Measurements from ENCODE around the gene SELENOV.
A peak's percentile ranks its signal among the peaks of the same experiment; 100 is the strongest.
"Not testable (repeated sequence)": the region's sequence is repeated elsewhere in the genome, so short reads cannot be mapped to it uniquely, and the experiment has no call there.

The SELENOV gene

GRCh38 chr19:39473443-39473960 lies 41.4 kb upstream of the SELENOV start:
- Histone ChIP-seq H3K9me3 (ENCODE audit: insufficient read depth, low read length) (no peaks in the 10 kb centered on the region), H3K36me3 (replicated peaks; ENCODE audit: low read depth, low read length) (peaks cover 70% of the 10 kb centered on the region), H3K79me2 (ENCODE audit: low read length) (0 out of 2 replicates have a peak, but pooled peaks cover 5% of the 10 kb centered on the region), H2AFZ (ENCODE audit: low read depth, low read length) (no peak overlapping the region), H3K4me2 (ENCODE audit: low read length) (no peak overlapping the region), H4K20me1 (ENCODE audit: insufficient read depth, low read length) (no peaks in the 10 kb centered on the region), H3K4me3 (ENCODE audit: low read length) (no peak overlapping the region), H3K9ac (ENCODE audit: low read length) (no peak overlapping the region), H3K27me3 (ENCODE audit: low read depth, low read length) (no peaks in the 10 kb centered on the region), H3K27ac (ENCODE audit: low read length) (no peak overlapping the region), H3K4me1 (ENCODE audit: low read length) (no peaks in the 10 kb centered on the region)
- TF ChIP-seq CTCF (IDR thresholded peaks at IDR 0.05; ENCODE audit: low read depth, low read length) (no peak), EZH2phosphoT487 (IDR thresholded peaks at IDR 0.05; ENCODE audit: low read depth) (no peak)

GRCh38 chr19:39474139-39474620 lies 40.8 kb upstream of the SELENOV start:
- peak; percentile 88 for TF ChIP-seq CTCF (IDR thresholded peaks at IDR 0.05; ENCODE audit: low read depth, low read length)
- no peak for TF ChIP-seq EZH2phosphoT487 (IDR thresholded peaks at IDR 0.05; ENCODE audit: low read depth)
- no peak overlapping the region for H2AFZ ChIP-seq (ENCODE audit: low read depth, low read length)
- H3K4me2 ChIP-seq (ENCODE audit: low read length): no peak overlapping the region
- no peak overlapping the region for H3K4me3 ChIP-seq (ENCODE audit: low read length)
- H3K79me2 ChIP-seq (ENCODE audit: low read length): 0 out of 2 replicates have a peak, but pooled peaks cover 5% of the 10 kb centered on the region
- H3K4me1 ChIP-seq (ENCODE audit: low read length): peaks cover under 1% of the 10 kb centered on the region; the same call in 1 of the 2 replicates
- peaks cover 64% of the 10 kb centered on the region for H3K36me3 ChIP-seq (replicated peaks; ENCODE audit: low read depth, low read length)
- no peaks in the 10 kb centered on the region for H3K27me3 ChIP-seq (ENCODE audit: low read depth, low read length)
- H3K9ac ChIP-seq (ENCODE audit: low read length): no peak overlapping the region
- no peaks in the 10 kb centered on the region for H4K20me1 ChIP-seq (ENCODE audit: insufficient read depth, low read length)
- H3K9me3 ChIP-seq (ENCODE audit: insufficient read depth, low read length): no peaks in the 10 kb centered on the region
- no peak overlapping the region for H3K27ac ChIP-seq (ENCODE audit: low read length)

GRCh38 chr19:39475748-39476147 lies 39.2 kb upstream of the SELENOV start:
- no peaks in the 10 kb centered on the region for H3K27me3 ChIP-seq (ENCODE audit: low read depth, low read length)
- H3K4me3 ChIP-seq (ENCODE audit: low read length): no peak overlapping the region
- no peaks in the 10 kb centered on the region for H4K20me1 ChIP-seq (ENCODE audit: insufficient read depth, low read length)
- no peak overlapping the region for H3K9ac ChIP-seq (ENCODE audit: low read length)
- H3K27ac ChIP-seq (ENCODE audit: low read length): no peak overlapping the region
- peaks cover 48% of the 10 kb centered on the region for H3K36me3 ChIP-seq (replicated peaks; ENCODE audit: low read depth, low read length)
- H3K4me2 ChIP-seq (ENCODE audit: low read length): no peak overlapping the region
- H3K79me2 ChIP-seq (ENCODE audit: low read length): peaks cover 6% of the 10 kb centered on the region
- H3K4me1 ChIP-seq (ENCODE audit: low read length): peaks cover 12% of the 10 kb centered on the region; the same call in 1 of the 2 replicates
- TF ChIP-seq EZH2phosphoT487 (IDR thresholded peaks at IDR 0.05; ENCODE audit: low read depth) (no peak), CTCF (IDR thresholded peaks at IDR 0.05; ENCODE audit: low read depth, low read length) (no peak)
- H3K9me3 ChIP-seq (ENCODE audit: insufficient read depth, low read length): no peaks in the 10 kb centered on the region
- H2AFZ ChIP-seq (ENCODE audit: low read depth, low read length): no peak overlapping the region

GRCh38 chr19:39479319-39479801 lies 35.6 kb upstream of the SELENOV start:
- not testable (repeated sequence) for H4K20me1 ChIP-seq (ENCODE audit: insufficient read depth, low read length); H3K27me3 ChIP-seq (ENCODE audit: low read depth, low read length); H3K9me3 ChIP-seq (ENCODE audit: insufficient read depth, low read length)
- Histone ChIP-seq H3K9ac (ENCODE audit: low read length) (peak overlapping the region; percentile 71; the same call in 1 of the 2 replicates), H3K4me1 (ENCODE audit: low read length) (peaks cover 20% of the 10 kb centered on the region), H3K36me3 (replicated peaks; ENCODE audit: low read depth, low read length) (peaks cover 36% of the 10 kb centered on the region), H3K4me3 (ENCODE audit: low read length) (peak overlapping the region; percentile 90), H2AFZ (ENCODE audit: low read depth, low read length) (peak overlapping the region; percentile 24; the same call in 1 of the 2 replicates), H3K79me2 (ENCODE audit: low read length) (peaks cover 32% of the 10 kb centered on the region), H3K27ac (ENCODE audit: low read length) (peak overlapping the region; percentile 59), H3K4me2 (ENCODE audit: low read length) (peak overlapping the region; percentile 64)

Data from OCI-LY3 (cell line).